Measurements from ENCODE around the gene ZNF236. TPM values are rescaled to one million over a fixed set of nuclear protein-coding genes. Genes with fewer than 3 reads are reported as not detected.

ZNF236 gene
- total and polyA plus RNA-seq, 2 donors (not counting 3 experiments of a cell fraction or from before 2014, with no cell fraction given): 4.5 to 14.7 TPM

DNA sequence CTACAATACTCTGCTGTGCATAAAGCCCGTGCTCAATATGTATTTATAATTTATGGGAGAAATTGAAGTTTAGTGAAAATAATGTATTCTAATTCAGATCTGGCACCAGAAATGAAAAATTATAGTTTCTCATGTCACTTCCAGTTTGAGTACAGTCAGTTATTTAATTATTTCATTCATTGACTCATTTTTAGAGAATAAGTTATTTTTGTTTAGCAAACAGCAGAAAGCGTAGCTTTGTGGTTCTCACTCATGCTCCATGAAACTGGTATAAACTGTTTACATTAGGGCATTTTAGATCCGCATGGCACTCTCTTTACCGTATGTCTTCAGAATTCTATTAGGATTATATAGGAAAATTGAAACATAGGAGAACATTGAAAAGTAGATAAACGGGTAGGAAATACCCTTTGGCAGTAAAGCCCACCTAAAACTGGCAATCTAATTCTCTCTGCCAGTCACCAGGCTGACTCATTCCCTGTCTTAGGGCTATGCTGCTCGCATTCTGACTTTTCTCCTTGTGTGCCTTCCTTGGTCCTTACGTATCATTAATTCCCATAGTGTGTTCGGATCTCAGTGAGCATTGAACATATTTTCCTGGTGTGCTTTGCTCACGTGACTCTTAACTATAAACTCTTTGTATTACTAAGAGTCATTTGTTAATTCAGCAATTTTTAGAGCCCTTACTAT lies 106.0 kb downstream of the ZNF236 start:
- no peak for FAIRE-seq
- BruUV-seq (replicated peaks): no TSS peak

DNA sequence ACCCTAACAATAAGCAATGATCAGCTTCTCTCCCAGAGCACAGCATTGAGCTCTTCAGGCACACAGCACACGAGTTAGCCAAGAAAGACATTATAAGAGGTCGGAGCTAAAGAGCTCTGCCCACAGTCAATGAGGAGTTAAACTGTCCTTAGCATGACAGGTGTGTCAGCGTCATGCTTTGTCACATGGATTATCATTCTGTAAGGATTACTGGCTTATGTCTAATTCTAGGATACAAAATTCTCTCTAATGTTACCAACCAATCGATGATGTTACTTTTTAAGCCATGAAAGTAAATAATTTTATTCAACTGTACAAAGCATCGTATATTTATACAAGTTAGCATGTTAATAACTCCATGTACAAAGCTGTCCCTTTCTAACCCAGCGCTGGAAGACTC lies 108.8 kb downstream of the ZNF236 start:
- no peaks in the 10 kb centered on the region for H4K20me1 ChIP-seq (replicated peaks; ENCODE audit: control insufficient read depth, extremely low read depth, insufficient read depth, low read length)
- CTCF ChIA-PET: interaction anchor here (1.2 to 3.3 kb wide), 4 partner anchors 9 to 53 kb away, joined by 4 to 12 read pairs (median 5); no protein-coding TSS in a partner anchor
- peaks cover 3 to 7% of the 10 kb centered on the region in 2 experiments for H3K36me3 ChIP-seq (ENCODE audit: control insufficient read depth in 2 of 2, extremely low read depth in 1 of 2, insufficient read depth in 2 of 2, low read length in 2 of 2)

More for the DNA sequence above, 106.0 kb downstream of the ZNF236 start:
- Histone ChIP-seq H3K36me3 (ENCODE audit: control insufficient read depth in 2 of 2, extremely low read depth in 1 of 2, insufficient read depth in 2 of 2, low read length in 2 of 2) (peaks cover 3 to 16% of the 10 kb centered on the region in 2 experiments), H3K4me2 (ENCODE audit: insufficient read depth, low read length) (no peak overlapping the region), H3K27ac (ENCODE audit: insufficient read depth, low read depth, low read length) (no peak overlapping the region), H3K9me3 (replicated peaks; ENCODE audit: control insufficient read depth, insufficient read depth, low read length) (no peaks in the 10 kb centered on the region), H3K9me1 (replicated peaks; ENCODE audit: control insufficient read depth, extremely low read depth, insufficient read depth, low read length) (no peaks in the 10 kb centered on the region), H3K79me2 (ENCODE audit: control insufficient read depth, insufficient read depth, low read length) (no peaks in the 10 kb centered on the region), H3K4me1 (ENCODE audit: control insufficient read depth, extremely low read depth, insufficient read depth, low read length) (no peaks in the 10 kb centered on the region), H2AFZ (ENCODE audit: low read depth, low read length) (no peak overlapping the region), H3K9ac (replicated peaks; ENCODE audit: extremely low read depth, insufficient read depth, low read length) (no peak overlapping the region), H3K4me3 (replicated peaks in 1 of 3; ENCODE audit: insufficient read depth in 1 of 3, low read depth in 1 of 3, low read length in 3 of 3) (no peak overlapping the region), H4K20me1 (replicated peaks; ENCODE audit: control insufficient read depth, extremely low read depth, insufficient read depth, low read length) (no peaks in the 10 kb centered on the region), H3K27me3 (ENCODE audit: control insufficient read depth in 2 of 2, insufficient read depth in 2 of 2, low read length in 2 of 2) (no peaks in the 10 kb centered on the region)
- dilution Hi-C loops (cut with MboI; ENCODE audit: extremely low pct_ligation_motif_present, low sequenced_read_pairs) (no loop called here), intact Hi-C loops (cut with micrococcal nuclease) (no loop called here)
- POLR2A ChIA-PET: no interaction called here
- TF ChIP-seq MYC (IDR thresholded peaks at IDR 0.05; ENCODE audit: low read depth, low read length) (no peak), JUN (IDR thresholded peaks at IDR 0.05; ENCODE audit: borderline replicate concordance, insufficient read depth, insufficient read length, low read depth) (no peak)
- CTCF ChIA-PET: interaction anchor here (0.8 kb wide), 1 partner anchor 8 kb away, joined by 5 read pairs; no protein-coding TSS in a partner anchor
- DNase-seq (ENCODE audit: low read depth, low spot score): no peak

More for the DNA sequence above, 108.8 kb downstream of the ZNF236 start:
- H3K79me2 ChIP-seq (ENCODE audit: control insufficient read depth, insufficient read depth, low read length): no peaks in the 10 kb centered on the region
- H3K4me2 ChIP-seq (ENCODE audit: insufficient read depth, low read length): no peak overlapping the region
- no peak overlapping the region for H3K4me3 ChIP-seq (replicated peaks in 1 of 3; ENCODE audit: insufficient read depth in 1 of 3, low read depth in 1 of 3, low read length in 3 of 3)
- TF ChIP-seq GATA2 (IDR thresholded peaks at IDR 0.05; ENCODE audit: insufficient read depth, insufficient read length, low read depth, low read length) (no peak), EZH2 (IDR thresholded peaks at IDR 0.05; ENCODE audit: borderline replicate concordance, low read depth, low read length, severe bottlenecking) (no peak), POLR2AphosphoS5 (IDR thresholded peaks at IDR 0.05; ENCODE audit: insufficient read depth, low read depth, low read length) (no peak), POLR2A (IDR thresholded peaks at IDR 0.05; ENCODE audit: low read depth, low read length) (no peak), FOS (IDR thresholded peaks at IDR 0.05; ENCODE audit: borderline replicate concordance, insufficient read depth, low read length) (no peak), JUN (IDR thresholded peaks at IDR 0.05; ENCODE audit: borderline replicate concordance, insufficient read depth, insufficient read length, low read depth) (no peak), MYC (IDR thresholded peaks at IDR 0.05; ENCODE audit: low read depth, low read length) (no peak)
- TF ChIP-seq, protein P1, sequence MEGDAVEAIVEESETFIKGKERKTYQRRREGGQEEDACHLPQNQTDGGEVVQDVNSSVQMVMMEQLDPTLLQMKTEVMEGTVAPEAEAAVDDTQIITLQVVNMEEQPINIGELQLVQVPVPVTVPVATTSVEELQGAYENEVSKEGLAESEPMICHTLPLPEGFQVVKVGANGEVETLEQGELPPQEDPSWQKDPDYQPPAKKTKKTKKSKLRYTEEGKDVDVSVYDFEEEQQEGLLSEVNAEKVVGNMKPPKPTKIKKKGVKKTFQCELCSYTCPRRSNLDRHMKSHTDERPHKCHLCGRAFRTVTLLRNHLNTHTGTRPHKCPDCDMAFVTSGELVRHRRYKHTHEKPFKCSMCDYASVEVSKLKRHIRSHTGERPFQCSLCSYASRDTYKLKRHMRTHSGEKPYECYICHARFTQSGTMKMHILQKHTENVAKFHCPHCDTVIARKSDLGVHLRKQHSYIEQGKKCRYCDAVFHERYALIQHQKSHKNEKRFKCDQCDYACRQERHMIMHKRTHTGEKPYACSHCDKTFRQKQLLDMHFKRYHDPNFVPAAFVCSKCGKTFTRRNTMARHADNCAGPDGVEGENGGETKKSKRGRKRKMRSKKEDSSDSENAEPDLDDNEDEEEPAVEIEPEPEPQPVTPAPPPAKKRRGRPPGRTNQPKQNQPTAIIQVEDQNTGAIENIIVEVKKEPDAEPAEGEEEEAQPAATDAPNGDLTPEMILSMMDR (IDR thresholded peaks at IDR 0.05; ENCODE audit: extremely low read depth in 1 of 2, insufficient read depth in 1 of 2, low read depth in 1 of 2, low read length in 2 of 2): no peak
- TF ChIP-seq, protein P2, sequence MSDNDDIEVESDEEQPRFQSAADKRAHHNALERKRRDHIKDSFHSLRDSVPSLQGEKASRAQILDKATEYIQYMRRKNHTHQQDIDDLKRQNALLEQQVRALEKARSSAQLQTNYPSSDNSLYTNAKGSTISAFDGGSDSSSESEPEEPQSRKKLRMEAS (IDR thresholded peaks at IDR 0.05; ENCODE audit: insufficient read depth, insufficient read length): no peak
- no peaks in the 10 kb centered on the region for H3K27me3 ChIP-seq (ENCODE audit: control insufficient read depth in 2 of 2, insufficient read depth in 2 of 2, low read length in 2 of 2)
- H3K9me3 ChIP-seq (replicated peaks; ENCODE audit: control insufficient read depth, insufficient read depth, low read length): no peaks in the 10 kb centered on the region
- H3K27ac ChIP-seq (ENCODE audit: insufficient read depth, low read depth, low read length): no peak overlapping the region
- no TSS peak for BruUV-seq (replicated peaks)
- H3K9me1 ChIP-seq (replicated peaks; ENCODE audit: control insufficient read depth, extremely low read depth, insufficient read depth, low read length): no peaks in the 10 kb centered on the region
- no peak overlapping the region for H3K9ac ChIP-seq (replicated peaks; ENCODE audit: extremely low read depth, insufficient read depth, low read length)
- POLR2A ChIA-PET: no interaction called here
- dilution Hi-C loops (cut with MboI; ENCODE audit: extremely low pct_ligation_motif_present, low sequenced_read_pairs) (no loop called here), intact Hi-C loops (cut with micrococcal nuclease) (no loop called here)
- FAIRE-seq (no peak), DNase-seq (ENCODE audit: low read depth, low spot score) (no peak)
- no peak overlapping the region for H2AFZ ChIP-seq (ENCODE audit: low read depth, low read length)
- H3K4me1 ChIP-seq (ENCODE audit: control insufficient read depth, extremely low read depth, insufficient read depth, low read length): no peaks in the 10 kb centered on the region

All from endothelial cell of umbilical vein (primary cell).